ENCODE data around the gene CMC4. TPM values are rescaled to one million over a fixed set of nuclear protein-coding genes. Genes with fewer than 3 reads are reported as not detected.

CMC4 gene
- total RNA-seq, 1 experiment from 2014 or later, result 12.5 TPM

Other genes starting within 250 kb of the CMC4 start
- not detected in 2 replicates for gene SMIM9, start 236.5 kb downstream of the CMC4 start, total RNA-seq (2014; rRNA removed; shearing (Covaris generic))
- 2.7 and 6.7 TPM in 2 replicates for gene F8A1, start 184.8 kb downstream of the CMC4 start, total RNA-seq (2014; rRNA removed; shearing (Covaris generic))
- 0.33 and 0.69 TPM in 2 replicates for gene F8, start 48.4 kb downstream of the CMC4 start, total RNA-seq (2014; rRNA removed; shearing (Covaris generic))
- 44.9 and 46.5 TPM in 2 replicates for gene FUNDC2, start 44.3 kb downstream of the CMC4 start, total RNA-seq (2014; rRNA removed; shearing (Covaris generic))
- 2.9 and 10.0 TPM in 2 replicates for gene MTCP1, start within 50 bp of the CMC4 start, total RNA-seq (2014; rRNA removed; shearing (Covaris generic))
- gene BRCC3, start 372 bp upstream of the CMC4 start, total RNA-seq (2014; rRNA removed; shearing (Covaris generic)), result 15.0 and 16.2 TPM in 2 replicates
- gene VBP1, start 145.3 kb upstream of the CMC4 start, total RNA-seq (2014; rRNA removed; shearing (Covaris generic)), result 53.7 and 55.9 TPM in 2 replicates
- 0.50 and 0.85 TPM in 2 replicates for gene RAB39B, start 193.4 kb upstream of the CMC4 start, total RNA-seq (2014; rRNA removed; shearing (Covaris generic))